ENCODE data around the gene TEDC2. TPM values are rescaled to one million over a fixed set of nuclear protein-coding genes. Genes with fewer than 3 reads are reported as not detected.
A peak's percentile ranks its signal among the peaks of the same experiment; 100 is the strongest.

The TEDC2 gene
- total RNA-seq, 4 donors from 2014 or later = 1.4 to 2.3 TPM; not detected in 2

- H3K27ac ChIP-seq = no peak overlapping the region
- H3K9me3 ChIP-seq = no peaks in the 10 kb centered on the region
- no peaks in the 10 kb centered on the region for H3K36me3 ChIP-seq
- H3K27me3 ChIP-seq = peaks cover 66% of the 10 kb centered on the region
- H3K4me1 ChIP-seq = peaks cover 9 to 43% (median 37%) of the 10 kb centered on the region in 4 donors
- 6% methylated on average over 8 of the region's 14 CpGs; no CpG with 5 or more reads in 1 of the 2 donors for WGBS, 2 donors (ENCODE audit: low coverage in 1 of 2)
- in situ Hi-C loops (cut with MboI; ENCODE audit: low pct_ligation_motif_present in 1 of 4, low pct_unique_long_range_greater_than_20kb in 1 of 4, low sequenced_read_pairs in 3 of 4) (no loop called here), intact Hi-C loops (cut with DNase I; ENCODE audit: low total_unique reads) (no loop called here)
- DNase-seq = no peak
- no peak for TF ChIP-seq EP300 (IDR thresholded peaks at IDR 0.05; ENCODE audit: low read depth)
- no peak for TF ChIP-seq POLR2A (IDR thresholded peaks at IDR 0.05)
- TF ChIP-seq POLR2AphosphoS5 (IDR thresholded peaks at IDR 0.05) = no peak
- TF ChIP-seq, protein P1, sequence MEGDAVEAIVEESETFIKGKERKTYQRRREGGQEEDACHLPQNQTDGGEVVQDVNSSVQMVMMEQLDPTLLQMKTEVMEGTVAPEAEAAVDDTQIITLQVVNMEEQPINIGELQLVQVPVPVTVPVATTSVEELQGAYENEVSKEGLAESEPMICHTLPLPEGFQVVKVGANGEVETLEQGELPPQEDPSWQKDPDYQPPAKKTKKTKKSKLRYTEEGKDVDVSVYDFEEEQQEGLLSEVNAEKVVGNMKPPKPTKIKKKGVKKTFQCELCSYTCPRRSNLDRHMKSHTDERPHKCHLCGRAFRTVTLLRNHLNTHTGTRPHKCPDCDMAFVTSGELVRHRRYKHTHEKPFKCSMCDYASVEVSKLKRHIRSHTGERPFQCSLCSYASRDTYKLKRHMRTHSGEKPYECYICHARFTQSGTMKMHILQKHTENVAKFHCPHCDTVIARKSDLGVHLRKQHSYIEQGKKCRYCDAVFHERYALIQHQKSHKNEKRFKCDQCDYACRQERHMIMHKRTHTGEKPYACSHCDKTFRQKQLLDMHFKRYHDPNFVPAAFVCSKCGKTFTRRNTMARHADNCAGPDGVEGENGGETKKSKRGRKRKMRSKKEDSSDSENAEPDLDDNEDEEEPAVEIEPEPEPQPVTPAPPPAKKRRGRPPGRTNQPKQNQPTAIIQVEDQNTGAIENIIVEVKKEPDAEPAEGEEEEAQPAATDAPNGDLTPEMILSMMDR (IDR thresholded peaks at IDR 0.05) = no peak
- H3K4me3 ChIP-seq = peak overlapping the region in 1 of 4 donors; percentile 52
Observed at GRCh38 chr16:2468725-2469398, 9.0 kb downstream of the TEDC2 start.

- no peak for TF ChIP-seq POLR2A (IDR thresholded peaks at IDR 0.05)
- no peak for TF ChIP-seq EP300 (IDR thresholded peaks at IDR 0.05; ENCODE audit: low read depth)
- TF ChIP-seq, protein P1 (IDR thresholded peaks at IDR 0.05) = no peak
- no peak for TF ChIP-seq POLR2AphosphoS5 (IDR thresholded peaks at IDR 0.05)
- intact Hi-C loops (cut with DNase I; ENCODE audit: low total_unique reads) (no loop called here), in situ Hi-C loops (cut with MboI; ENCODE audit: low pct_ligation_motif_present in 1 of 4, low pct_unique_long_range_greater_than_20kb in 1 of 4, low sequenced_read_pairs in 3 of 4) (no loop called here)
- Histone ChIP-seq H3K27ac (no peak overlapping the region), H3K36me3 (no peaks in the 10 kb centered on the region), H3K4me3 (no peak overlapping the region), H3K27me3 (peaks cover 66% of the 10 kb centered on the region), H3K4me1 (peaks cover 9 to 50% (median 43%) of the 10 kb centered on the region in 4 donors), H3K9me3 (no peaks in the 10 kb centered on the region)
- DNase-seq = no peak
- WGBS, 2 donors (ENCODE audit: low coverage in 1 of 2) = 40 to 46% methylated on average over 1 to 16 of the region's 16 CpGs
Observed at GRCh38 chr16:2469399-2470233, 9.7 kb downstream of the TEDC2 start.

GRCh38 chr16:2470234-2470601 is 10.3 kb downstream of the TEDC2 start:
- Histone ChIP-seq H3K4me1 (peaks cover 9 to 52% (median 43%) of the 10 kb centered on the region in 4 donors), H3K27me3 (peaks cover 66% of the 10 kb centered on the region), H3K27ac (no peak overlapping the region), H3K36me3 (no peaks in the 10 kb centered on the region), H3K9me3 (no peaks in the 10 kb centered on the region), H3K4me3 (no peak overlapping the region)
- 78% methylated on average over 7 of the region's 7 CpGs; no CpG with 5 or more reads in 1 of the 2 donors for WGBS, 2 donors (ENCODE audit: low coverage in 1 of 2)
- no peak for DNase-seq
- in situ Hi-C loops (cut with MboI; ENCODE audit: low pct_ligation_motif_present in 1 of 4, low pct_unique_long_range_greater_than_20kb in 1 of 4, low sequenced_read_pairs in 3 of 4) = no loop called here
- TF ChIP-seq POLR2A (IDR thresholded peaks at IDR 0.05) (no peak), POLR2AphosphoS5 (IDR thresholded peaks at IDR 0.05) (no peak), EP300 (IDR thresholded peaks at IDR 0.05; ENCODE audit: low read depth) (no peak)
- TF ChIP-seq, protein P1 (IDR thresholded peaks at IDR 0.05) = no peak
- intact Hi-C loops (cut with DNase I; ENCODE audit: low total_unique reads) = no loop called here

DNA sequence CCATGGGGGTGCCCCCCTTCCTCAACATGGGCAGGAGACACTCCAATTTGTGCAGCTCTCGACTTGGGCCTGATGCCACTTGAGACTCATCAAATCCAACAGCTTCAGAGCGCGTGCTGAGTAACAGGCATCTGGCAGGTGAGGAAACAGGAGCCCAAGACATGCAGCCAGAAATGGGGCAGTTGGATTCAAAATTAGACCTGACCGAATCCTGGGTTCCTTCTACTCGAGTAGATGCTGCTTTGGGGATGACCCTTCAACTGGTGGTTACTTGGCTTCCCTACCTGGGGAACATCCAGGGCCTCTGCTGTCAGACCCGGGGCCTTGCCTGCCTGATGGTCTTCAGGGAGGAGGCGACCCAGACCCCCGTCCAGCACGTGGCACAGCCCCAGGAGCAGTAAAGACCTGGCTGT is 10.7 kb downstream of the TEDC2 start:
- H3K4me3 ChIP-seq = no peak overlapping the region

More for the DNA sequence above, 10.7 kb downstream of the TEDC2 start:
- TF ChIP-seq POLR2AphosphoS5 (IDR thresholded peaks at IDR 0.05) = no peak
- no peak for TF ChIP-seq POLR2A (IDR thresholded peaks at IDR 0.05)
- TF ChIP-seq, protein P1 (IDR thresholded peaks at IDR 0.05) = no peak
- TF ChIP-seq EP300 (IDR thresholded peaks at IDR 0.05; ENCODE audit: low read depth) = no peak
- intact Hi-C loops (cut with DNase I; ENCODE audit: low total_unique reads) = no loop called here
- Histone ChIP-seq H3K4me1 (peaks cover 11 to 55% (median 46%) of the 10 kb centered on the region in 4 donors), H3K9me3 (no peaks in the 10 kb centered on the region), H3K27me3 (peaks cover 66% of the 10 kb centered on the region), H3K27ac (no peak overlapping the region), H3K36me3 (no peaks in the 10 kb centered on the region)
- in situ Hi-C loops (cut with MboI; ENCODE audit: low pct_ligation_motif_present in 1 of 4, low pct_unique_long_range_greater_than_20kb in 1 of 4, low sequenced_read_pairs in 3 of 4) = no loop called here
- no peak for DNase-seq
- 23% methylated on average over 9 of the region's 9 CpGs; no CpG with 5 or more reads in 1 of the 2 donors for WGBS, 2 donors (ENCODE audit: low coverage in 1 of 2)

All from transverse colon (tissue), 4 donors.